ENCODE measurements around the gene CPXM2. TPM values are rescaled to one million over a fixed set of nuclear protein-coding genes. Genes with fewer than 3 reads are reported as not detected.

CPXM2 gene
- total RNA-seq, 4 donors from 2014 or later: 56.8 to 150 (median 96.9) TPM

- no peak overlapping the region for H3K4me3 ChIP-seq
- no peaks in the 10 kb centered on the region for H3K4me1 ChIP-seq
- WGBS: 86% methylated on average over 4 of the region's 4 CpGs
- no peak for DNase-seq (ENCODE audit: extremely low spot score)
- intact Hi-C loops (cut with DNase I): no loop called here
- H3K27ac ChIP-seq (replicated peaks in 1 of 4): no peak overlapping the region
- peaks cover 0 to 8% (median 4%) of the 10 kb centered on the region in 4 donors for H3K9me3 ChIP-seq
- no peak for TF ChIP-seq CTCF (IDR thresholded peaks at IDR 0.05)
- TF ChIP-seq POLR2AphosphoS5 (IDR thresholded peaks at IDR 0.05): no peak
- no peak for TF ChIP-seq EP300 (IDR thresholded peaks at IDR 0.05)
- TF ChIP-seq POLR2A (IDR thresholded peaks at IDR 0.05; ENCODE audit: low read depth): no peak
- no peaks in the 10 kb centered on the region for H3K27me3 ChIP-seq
- H3K36me3 ChIP-seq: no peaks in the 10 kb centered on the region
Measured at GRCh38 chr10:123718544-123719060, 173.0 kb downstream of the CPXM2 start.

GRCh38 chr10:123717336-123717735 is 174.3 kb downstream of the CPXM2 start:
- H3K9me3 ChIP-seq: peaks cover 0 to 8% (median 4%) of the 10 kb centered on the region in 4 donors
- H3K27me3 ChIP-seq: no peaks in the 10 kb centered on the region
- WGBS: 94% methylated on average over 4 of the region's 4 CpGs
- no peak for DNase-seq (ENCODE audit: extremely low spot score)
- no peak overlapping the region for H3K4me3 ChIP-seq
- TF ChIP-seq EP300 (IDR thresholded peaks at IDR 0.05): no peak
- no peak for TF ChIP-seq POLR2AphosphoS5 (IDR thresholded peaks at IDR 0.05)
- no peak for TF ChIP-seq CTCF (IDR thresholded peaks at IDR 0.05)
- TF ChIP-seq POLR2A (IDR thresholded peaks at IDR 0.05; ENCODE audit: low read depth): no peak
- H3K36me3 ChIP-seq: no peaks in the 10 kb centered on the region
- intact Hi-C loops (cut with DNase I): no loop called here
- H3K4me1 ChIP-seq: no peaks in the 10 kb centered on the region
- H3K27ac ChIP-seq (replicated peaks in 1 of 4): no peak overlapping the region

- TF ChIP-seq POLR2AphosphoS5 (IDR thresholded peaks at IDR 0.05) (no peak), POLR2A (IDR thresholded peaks at IDR 0.05; ENCODE audit: low read depth) (no peak), CTCF (IDR thresholded peaks at IDR 0.05) (no peak), EP300 (IDR thresholded peaks at IDR 0.05) (no peak)
- Histone ChIP-seq H3K27me3 (no peaks in the 10 kb centered on the region), H3K27ac (replicated peaks in 1 of 4) (no peak overlapping the region), H3K4me3 (no peak overlapping the region), H3K9me3 (peaks cover 0 to 8% (median 4%) of the 10 kb centered on the region in 4 donors), H3K36me3 (peaks cover 0 to 5% (median 0%) of the 10 kb centered on the region in 4 donors), H3K4me1 (no peaks in the 10 kb centered on the region)
- DNase-seq (ENCODE audit: extremely low spot score): no peak
- 78% methylated on average over 2 of the region's 2 CpGs for WGBS
- intact Hi-C loops (cut with DNase I): no loop called here
Measured at GRCh38 chr10:123715546-123715945, 176.1 kb downstream of the CPXM2 start.

- Histone ChIP-seq H3K27me3 (no peaks in the 10 kb centered on the region), H3K9me3 (no peaks in the 10 kb centered on the region), H3K27ac (replicated peaks in 1 of 4) (no peak overlapping the region), H3K36me3 (peaks cover 0 to 5% (median 0%) of the 10 kb centered on the region in 4 donors), H3K4me1 (no peaks in the 10 kb centered on the region), H3K4me3 (no peak overlapping the region)
- TF ChIP-seq EP300 (IDR thresholded peaks at IDR 0.05) (no peak), POLR2A (IDR thresholded peaks at IDR 0.05; ENCODE audit: low read depth) (no peak), POLR2AphosphoS5 (IDR thresholded peaks at IDR 0.05) (no peak), CTCF (IDR thresholded peaks at IDR 0.05) (no peak)
- DNase-seq (ENCODE audit: extremely low spot score): no peak
- 82% methylated on average over 4 of the region's 4 CpGs for WGBS
- intact Hi-C loops (cut with DNase I): no loop called here
Measured at GRCh38 chr10:123706236-123706635, 185.4 kb downstream of the CPXM2 start.

GRCh38 chr10:123704812-123705211 is 186.8 kb downstream of the CPXM2 start:
- Histone ChIP-seq H3K36me3 (peaks cover 0 to 5% (median 0%) of the 10 kb centered on the region in 4 donors), H3K9me3 (no peaks in the 10 kb centered on the region), H3K4me3 (no peak overlapping the region), H3K27ac (replicated peaks in 1 of 4) (no peak overlapping the region), H3K4me1 (no peaks in the 10 kb centered on the region), H3K27me3 (no peaks in the 10 kb centered on the region)
- 70% methylated on average over 5 of the region's 6 CpGs for WGBS
- TF ChIP-seq EP300 (IDR thresholded peaks at IDR 0.05): no peak
- TF ChIP-seq CTCF (IDR thresholded peaks at IDR 0.05): no peak
- no peak for TF ChIP-seq POLR2AphosphoS5 (IDR thresholded peaks at IDR 0.05)
- TF ChIP-seq POLR2A (IDR thresholded peaks at IDR 0.05; ENCODE audit: low read depth): no peak
- no peak for DNase-seq (ENCODE audit: extremely low spot score)
- intact Hi-C loops (cut with DNase I): no loop called here

Data from esophagus muscularis mucosa (tissue), 4 donors.